Left lobe of liver (tissue), 2 donors: ENCODE results near the gene NECTIN1. TPM values are rescaled to one million over a fixed set of nuclear protein-coding genes. Genes with fewer than 3 reads are reported as not detected.

Experiments used
- ATAC-seq: fragments of 200-7000 bp; cut with Tn5 transposase; one replicate; pipeline ENCODE4 v1.9.1; 2020; ENCODE audit warnings: mild to moderate bottlenecking, moderate library complexity
- DNase-seq: peaks from one replicate; pipeline ENCODE4 v3.0.0-alpha.2; 2020; ENCODE audit warnings: low spot score
- total RNA-seq: library from RNA; stranded (reverse); gene quantifications from one replicate; pipeline ENCODE4 v1.2.1, GENCODE V29; 2021
- donor health status: DM: no; HTN: no; CAD: no; lungs with moderate emphysema.
- donor health status: DM: no; HTN: yes; CAD: no.

NECTIN1 gene
- total RNA-seq, 1 donor from 2014 or later, result 6.5 TPM

DNA sequence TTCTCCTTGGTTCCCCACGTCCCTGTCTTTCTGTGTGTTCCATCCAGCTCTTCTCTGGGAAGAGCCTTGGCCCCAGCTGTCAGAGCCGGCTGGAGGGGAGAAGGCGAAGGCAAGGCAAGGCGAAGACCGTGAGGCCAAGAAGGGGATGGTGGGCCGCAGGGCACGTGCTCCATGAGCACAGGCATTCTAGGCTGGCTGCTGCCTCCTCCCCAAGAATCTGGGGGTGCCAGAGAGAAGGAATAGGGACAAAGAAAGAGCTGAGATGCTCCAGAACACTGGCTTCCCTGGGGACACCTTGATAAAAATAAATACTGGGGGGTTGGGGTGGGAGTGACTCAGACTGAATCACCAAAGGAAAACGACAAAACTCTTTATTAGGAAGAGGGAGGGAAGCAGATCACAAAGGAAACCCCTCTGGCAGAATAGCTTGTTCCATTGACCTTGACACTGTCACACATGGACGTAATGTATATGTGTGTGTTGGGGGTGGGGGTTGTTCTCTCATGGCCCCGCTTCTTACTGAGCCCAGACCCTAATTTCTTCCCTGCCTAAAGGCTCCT is 52.5 kb downstream of the NECTIN1 start:
- no peak for DNase-seq
- no peak for ATAC-seq

DNA sequence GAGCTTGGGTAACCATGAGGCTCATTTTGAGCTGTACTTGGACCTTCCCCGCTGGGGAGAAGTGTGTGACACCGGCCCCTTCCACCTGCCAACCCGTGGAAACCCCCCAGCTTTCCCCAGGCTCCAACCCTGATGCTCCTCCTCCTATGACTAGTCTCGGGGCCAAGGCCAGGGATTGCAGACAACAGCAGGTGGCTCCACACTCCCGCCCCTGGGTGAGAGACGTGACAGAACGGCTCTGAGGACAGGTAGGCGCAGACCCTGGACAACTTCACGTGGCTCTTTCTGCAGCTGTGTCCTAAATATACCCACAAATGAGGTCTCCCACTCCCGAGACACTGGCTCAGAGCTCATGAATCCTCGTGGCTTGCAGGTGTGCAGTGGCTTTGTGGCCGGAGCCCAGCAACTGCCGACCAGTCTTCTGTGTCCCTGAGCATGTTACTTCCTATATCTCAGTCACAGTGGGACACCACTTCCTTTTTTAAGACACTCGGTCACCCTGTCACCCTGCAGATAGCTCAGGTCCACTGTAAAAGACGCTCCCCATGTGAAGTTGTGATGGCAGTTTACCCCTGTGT is 55.2 kb downstream of the NECTIN1 start:
- ATAC-seq, result peak; percentile 84
- peak; percentile 56 for DNase-seq

GRCh38 chr11:119673052-119673758 is 55.8 kb downstream of the NECTIN1 start:
- ATAC-seq (no peak), DNase-seq (no peak)

- no peak for DNase-seq
- ATAC-seq, result no peak
Observed at GRCh38 chr11:119672597-119672996, 56.4 kb downstream of the NECTIN1 start.

DNA sequence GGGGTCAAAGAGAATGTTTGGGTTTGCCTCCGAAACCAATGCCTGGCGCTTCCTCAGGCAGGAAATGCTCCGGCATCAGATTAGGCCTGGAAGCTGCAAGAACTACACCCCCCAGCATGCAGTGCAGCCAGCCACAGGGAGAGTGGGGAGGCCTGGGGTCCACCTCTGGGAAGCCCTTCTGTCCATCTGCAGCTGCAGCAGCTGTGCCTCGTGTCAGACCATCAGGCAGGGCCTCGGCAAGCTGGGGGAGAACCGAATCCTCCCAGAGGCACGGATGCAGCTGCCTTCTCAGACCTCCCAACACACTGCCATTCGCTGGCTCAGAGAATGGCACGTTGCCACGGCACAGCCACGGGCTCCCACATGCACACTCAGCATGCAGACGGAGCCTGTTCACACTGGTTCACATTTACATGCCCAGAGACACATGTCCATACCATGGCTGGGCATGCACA is 57.4 kb downstream of the NECTIN1 start:
- no peak for ATAC-seq
- DNase-seq, result no peak

- peak; percentile 29 for ATAC-seq
- DNase-seq, result peak; percentile 60
Observed at GRCh38 chr11:119671051-119671450, 57.9 kb downstream of the NECTIN1 start.

GRCh38 chr11:119669487-119669886 is 59.5 kb downstream of the NECTIN1 start:
- ATAC-seq, result no peak
- DNase-seq, result no peak

- DNase-seq (no peak), ATAC-seq (no peak)
Observed at GRCh38 chr11:119668676-119669075, 60.3 kb downstream of the NECTIN1 start.

- DNase-seq (peak; percentile 85), ATAC-seq (peak; percentile 99)
Observed at GRCh38 chr11:119666463-119667131, 62.4 kb downstream of the NECTIN1 start.

- no peak for ATAC-seq
Observed at GRCh38 chr11:119666061-119666460, 62.9 kb downstream of the NECTIN1 start.

GRCh38 chr11:119664701-119665420 is 64.1 kb downstream of the NECTIN1 start:
- ATAC-seq (no peak), DNase-seq (no peak)

More at GRCh38 chr11:119666061-119666460, 62.9 kb downstream of the NECTIN1 start:
- no peak for DNase-seq

DNA sequence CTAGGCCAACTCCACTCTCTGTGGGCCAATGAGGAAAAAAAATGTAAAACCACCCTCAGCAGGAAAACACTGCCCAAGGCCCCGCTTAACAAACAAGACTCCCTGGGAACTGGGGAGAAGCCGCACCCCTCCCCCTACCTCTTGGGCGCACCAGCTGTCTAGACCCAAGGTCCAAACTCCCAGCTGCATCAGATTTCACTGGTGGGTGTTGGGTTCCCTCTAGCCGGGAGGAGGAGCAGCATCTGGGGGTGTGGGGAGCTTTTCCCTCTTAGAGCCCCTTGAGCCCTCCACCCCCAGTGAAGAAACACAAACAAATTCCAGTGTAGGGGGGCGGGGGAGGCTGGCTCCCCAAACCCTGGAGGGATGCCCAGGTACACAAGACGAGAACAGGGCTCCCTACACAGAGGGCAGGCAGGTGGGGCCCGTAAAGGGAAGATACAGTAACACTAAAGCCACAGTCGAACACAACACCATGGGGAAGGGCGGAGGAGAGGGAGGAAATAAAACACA is 64.9 kb downstream of the NECTIN1 start:
- ATAC-seq (no peak), DNase-seq (no peak)

GRCh38 chr11:119663279-119663678 is 65.7 kb downstream of the NECTIN1 start:
- DNase-seq, result no peak
- ATAC-seq, result no peak

GRCh38 chr11:119661226-119661625 is 67.8 kb downstream of the NECTIN1 start:
- ATAC-seq, result no peak
- DNase-seq, result no peak

DNA sequence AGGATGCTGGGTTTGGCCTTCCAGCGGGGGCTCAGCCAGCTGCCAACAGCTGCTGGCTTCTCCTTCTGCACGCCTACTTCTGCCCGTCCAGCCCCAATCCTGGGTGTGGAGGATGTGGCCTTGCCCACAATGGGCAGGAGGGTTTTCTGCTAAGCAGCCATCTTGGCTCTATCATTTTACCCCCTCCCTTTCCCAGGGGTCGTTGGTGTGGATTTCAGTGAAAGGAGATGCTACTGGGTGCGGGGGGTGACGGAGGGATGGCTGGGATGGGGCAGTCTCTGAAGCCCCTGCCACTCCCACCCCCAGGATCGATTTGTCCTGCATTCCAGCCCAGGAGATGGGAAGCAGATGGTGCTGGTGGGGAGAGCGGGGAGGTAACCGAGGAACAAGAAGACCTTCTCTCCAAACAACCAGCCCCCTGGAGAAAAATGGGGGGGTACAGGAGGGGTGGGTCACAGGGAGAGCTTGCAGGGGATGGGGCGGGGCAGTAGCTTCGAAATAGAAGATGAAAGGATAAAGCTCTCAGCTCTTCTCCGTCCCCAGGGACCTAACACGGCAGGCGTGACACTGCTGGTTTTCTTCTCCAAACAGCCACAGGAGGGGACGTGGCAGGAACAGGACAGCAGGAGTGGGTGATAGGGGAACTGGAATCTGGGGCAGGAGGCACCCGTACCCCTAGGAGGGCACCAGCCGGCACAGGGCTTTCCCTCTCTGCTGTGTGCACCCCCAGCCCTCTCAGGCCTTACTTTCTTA is 68.9 kb downstream of the NECTIN1 start:
- no peak for ATAC-seq
- no peak for DNase-seq

- ATAC-seq (no peak), DNase-seq (no peak)
Observed at GRCh38 chr11:119652907-119653659, 75.9 kb downstream of the NECTIN1 start.

- ATAC-seq (no peak), DNase-seq (no peak)
Observed at GRCh38 chr11:119651802-119652584, 77.0 kb downstream of the NECTIN1 start.

DNA sequence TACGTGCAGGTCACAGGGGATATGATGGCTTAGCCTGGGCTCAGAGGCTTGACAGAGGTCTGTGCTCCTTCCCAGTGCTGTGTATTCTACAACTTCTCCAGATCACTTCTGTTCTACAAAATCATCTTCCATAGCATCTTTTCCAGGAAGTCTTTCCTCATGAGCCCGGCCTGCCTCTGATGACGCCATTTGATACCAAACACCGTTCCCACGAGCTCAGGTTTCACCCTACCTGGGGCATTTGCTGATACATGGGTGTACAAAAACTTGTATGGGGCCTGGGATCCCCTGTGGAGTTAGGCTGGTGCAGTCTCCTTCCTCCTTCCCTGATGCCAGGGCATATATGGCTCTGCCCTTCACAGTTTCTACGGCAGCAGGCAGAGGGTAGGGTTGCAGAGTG is 78.7 kb downstream of the NECTIN1 start:
- no peak for DNase-seq
- no peak for ATAC-seq

- no peak for ATAC-seq
- DNase-seq, result no peak
Observed at GRCh38 chr11:119647254-119647653, 81.7 kb downstream of the NECTIN1 start.
